Stimulated activated CD4-positive, alpha-beta T cell treated with anti-CD3 and anti-CD28 coated beads, Interleukin-4, amount 100 ng/mL, for 1 hour (primary cell): ENCODE measurements around the gene KIF2A.

Source experiments
- DNase-seq: peaks from one replicate; pipeline ENCODE4 v3.0.0-alpha.2; 2020

KIF2A gene

GRCh38 chr5:62305715-62306322 is at the start of gene KIF2A:
TSS of gene KIF2A (plus strand) at chr5:62306206. CDS start at chr5:62306473, 267 bp downstream.
- DNase-seq, result peak; percentile 91

GRCh38 chr5:62257020-62257367 is 49.0 kb upstream of the KIF2A start:
- no peak for DNase-seq

GRCh38 chr5:62258654-62259053 is 47.4 kb upstream of the KIF2A start:
- no peak for DNase-seq

- no peak for DNase-seq
Observed at GRCh38 chr5:62259699-62260250, 46.2 kb upstream of the KIF2A start.

GRCh38 chr5:62260513-62260912 is 45.5 kb upstream of the KIF2A start:
- DNase-seq, result no peak

GRCh38 chr5:62263401-62263800 is 42.6 kb upstream of the KIF2A start:
- no peak for DNase-seq

- no peak for DNase-seq
Observed at GRCh38 chr5:62265648-62266112, 40.3 kb upstream of the KIF2A start.

GRCh38 chr5:62266573-62266972 is 39.4 kb upstream of the KIF2A start:
- DNase-seq, result no peak

- DNase-seq, result no peak
Observed at GRCh38 chr5:62268234-62268633, 37.8 kb upstream of the KIF2A start.

- DNase-seq, result no peak
Observed at GRCh38 chr5:62268792-62269191, 37.2 kb upstream of the KIF2A start.

- no peak for DNase-seq
Observed at GRCh38 chr5:62271370-62271769, 34.6 kb upstream of the KIF2A start.

- DNase-seq, result no peak
Observed at GRCh38 chr5:62271870-62272269, 34.1 kb upstream of the KIF2A start.

GRCh38 chr5:62273687-62274086 is 32.3 kb upstream of the KIF2A start:
- DNase-seq, result no peak

- DNase-seq, result no peak
Observed at GRCh38 chr5:62275581-62275980, 30.4 kb upstream of the KIF2A start.

GRCh38 chr5:62281411-62281810 is 24.6 kb upstream of the KIF2A start:
- DNase-seq, result no peak

GRCh38 chr5:62282064-62282463 is 23.9 kb upstream of the KIF2A start:
- DNase-seq, result no peak

GRCh38 chr5:62283005-62283404 is 23.0 kb upstream of the KIF2A start:
- no peak for DNase-seq

- DNase-seq, result no peak
Observed at GRCh38 chr5:62283861-62284260, 22.1 kb upstream of the KIF2A start.

- DNase-seq, result peak; percentile 66
Observed at GRCh38 chr5:62284946-62285891, 20.8 kb upstream of the KIF2A start.

- no peak for DNase-seq
Observed at GRCh38 chr5:62286834-62287233, 19.2 kb upstream of the KIF2A start.

- no peak for DNase-seq
Observed at GRCh38 chr5:62287237-62287636, 18.8 kb upstream of the KIF2A start.

GRCh38 chr5:62288118-62288517 is 17.9 kb upstream of the KIF2A start:
- no peak for DNase-seq

GRCh38 chr5:62289813-62290212 is 16.2 kb upstream of the KIF2A start:
- no peak for DNase-seq

GRCh38 chr5:62291829-62292228 is 14.2 kb upstream of the KIF2A start:
- DNase-seq, result peak; percentile 46
